Measurements from ENCODE around the gene KSR2. TPM values are rescaled to one million over a fixed set of nuclear protein-coding genes. Genes with fewer than 3 reads are reported as not detected.

Gene KSR2
- total RNA-seq, 4 donors from 2014 or later = under 0.01 to 0.06 (median 0.03) TPM

- TF ChIP-seq EP300 (IDR thresholded peaks at IDR 0.05) (no peak), CTCF (IDR thresholded peaks at IDR 0.05) (no peak), POLR2AphosphoS5 (IDR thresholded peaks at IDR 0.05) (no peak), POLR2A (IDR thresholded peaks at IDR 0.05; ENCODE audit: low read depth) (no peak)
- Histone ChIP-seq H3K27me3 (peaks cover 0 to 7% (median 0%) of the 10 kb centered on the region in 4 donors), H3K36me3 (no peaks in the 10 kb centered on the region), H3K4me3 (no peak overlapping the region), H3K9me3 (peaks cover 0 to 7% (median 0%) of the 10 kb centered on the region in 4 donors), H3K4me1 (no peaks in the 10 kb centered on the region), H3K27ac (replicated peaks in 1 of 4) (no peak overlapping the region)
- no peak for DNase-seq (ENCODE audit: extremely low spot score)
- intact Hi-C loops (cut with DNase I) = no loop called here
- 75% methylated on average over 1 of the region's 1 CpG for whole genome bisulfite sequencing
Observed at GRCh38 chr12:117538926-117539325, 429.9 kb downstream of the KSR2 start.

DNA sequence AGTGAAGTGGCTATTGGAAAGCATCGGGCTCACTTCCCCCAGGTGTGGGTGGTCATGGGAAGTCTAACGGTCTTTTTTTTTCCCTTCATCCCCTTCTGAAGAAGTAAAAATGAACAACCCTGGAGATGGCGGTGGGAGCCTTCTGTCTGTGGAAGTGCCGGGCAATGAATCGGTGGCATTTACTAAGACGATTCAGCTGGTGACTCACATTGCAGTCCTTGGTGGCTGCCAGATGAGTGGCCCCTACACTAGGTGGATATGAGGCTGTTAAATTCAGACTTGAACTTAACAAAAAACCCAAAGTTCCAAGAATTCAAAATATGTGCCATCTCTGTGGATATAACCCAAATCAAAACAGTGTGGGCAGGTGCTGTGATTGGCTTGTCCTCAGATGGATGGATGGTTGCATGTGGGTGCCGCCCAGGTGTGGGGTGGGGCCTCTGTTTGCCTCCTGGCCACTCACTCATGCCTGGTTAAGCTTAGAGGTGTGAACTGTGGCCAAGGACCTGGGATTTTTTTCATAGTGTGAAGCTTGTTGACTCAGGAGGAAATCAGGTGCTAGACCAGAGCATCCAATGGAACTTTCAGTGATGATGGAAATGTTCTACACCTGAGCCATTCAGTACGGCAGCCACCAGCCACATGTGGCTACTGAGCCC, 430.6 kb downstream of the KSR2 start:
- no peaks in the 10 kb centered on the region for H3K36me3 ChIP-seq
- peaks cover 0 to 11% (median 0%) of the 10 kb centered on the region in 4 donors for H3K27me3 ChIP-seq
- intact Hi-C loops (cut with DNase I) = no loop called here
- no peak for DNase-seq (ENCODE audit: extremely low spot score)
- TF ChIP-seq POLR2A (IDR thresholded peaks at IDR 0.05; ENCODE audit: low read depth) = no peak
- TF ChIP-seq POLR2AphosphoS5 (IDR thresholded peaks at IDR 0.05) = no peak
- TF ChIP-seq CTCF (IDR thresholded peaks at IDR 0.05) = no peak
- no peak for TF ChIP-seq EP300 (IDR thresholded peaks at IDR 0.05)
- WGBS = 88% methylated on average over 8 of the region's 8 CpGs
- H3K4me1 ChIP-seq = no peaks in the 10 kb centered on the region
- no peak overlapping the region for H3K4me3 ChIP-seq
- H3K9me3 ChIP-seq = no peaks in the 10 kb centered on the region
- H3K27ac ChIP-seq (replicated peaks in 1 of 4) = no peak overlapping the region

- H3K36me3 ChIP-seq = no peaks in the 10 kb centered on the region
- no peak for DNase-seq (ENCODE audit: extremely low spot score)
- 71% methylated on average over 5 of the region's 6 CpGs for WGBS
- no peaks in the 10 kb centered on the region for H3K4me1 ChIP-seq
- peaks cover 0 to 12% (median 0%) of the 10 kb centered on the region in 4 donors for H3K27me3 ChIP-seq
- TF ChIP-seq EP300 (IDR thresholded peaks at IDR 0.05) = no peak
- TF ChIP-seq POLR2A (IDR thresholded peaks at IDR 0.05; ENCODE audit: low read depth) = no peak
- TF ChIP-seq POLR2AphosphoS5 (IDR thresholded peaks at IDR 0.05) = no peak
- no peak for TF ChIP-seq CTCF (IDR thresholded peaks at IDR 0.05)
- H3K4me3 ChIP-seq = no peak overlapping the region
- intact Hi-C loops (cut with DNase I) = no loop called here
- peaks cover 0 to 5% (median 2%) of the 10 kb centered on the region in 4 donors for H3K9me3 ChIP-seq
- H3K27ac ChIP-seq (replicated peaks in 1 of 4) = no peak overlapping the region
Observed at GRCh38 chr12:117533687-117534086, 435.1 kb downstream of the KSR2 start.

- H3K4me3 ChIP-seq = no peak overlapping the region
- H3K27me3 ChIP-seq = peaks cover 0 to 23% (median 0%) of the 10 kb centered on the region in 4 donors
- H3K36me3 ChIP-seq = no peaks in the 10 kb centered on the region
- peaks cover 0 to 5% (median 2%) of the 10 kb centered on the region in 4 donors for H3K9me3 ChIP-seq
- H3K27ac ChIP-seq (replicated peaks in 1 of 4) = no peak overlapping the region
- intact Hi-C loops (cut with DNase I) = no loop called here
- no peaks in the 10 kb centered on the region for H3K4me1 ChIP-seq
- WGBS = 94% methylated on average over 10 of the region's 10 CpGs
- TF ChIP-seq EP300 (IDR thresholded peaks at IDR 0.05) = no peak
- no peak for TF ChIP-seq POLR2AphosphoS5 (IDR thresholded peaks at IDR 0.05)
- no peak for TF ChIP-seq CTCF (IDR thresholded peaks at IDR 0.05)
- no peak for TF ChIP-seq POLR2A (IDR thresholded peaks at IDR 0.05; ENCODE audit: low read depth)
- no peak for DNase-seq (ENCODE audit: extremely low spot score)
Observed at GRCh38 chr12:117530796-117531195, 438.0 kb downstream of the KSR2 start.
